ENCODE results near the gene TMEM63B.

The TMEM63B gene

DNA sequence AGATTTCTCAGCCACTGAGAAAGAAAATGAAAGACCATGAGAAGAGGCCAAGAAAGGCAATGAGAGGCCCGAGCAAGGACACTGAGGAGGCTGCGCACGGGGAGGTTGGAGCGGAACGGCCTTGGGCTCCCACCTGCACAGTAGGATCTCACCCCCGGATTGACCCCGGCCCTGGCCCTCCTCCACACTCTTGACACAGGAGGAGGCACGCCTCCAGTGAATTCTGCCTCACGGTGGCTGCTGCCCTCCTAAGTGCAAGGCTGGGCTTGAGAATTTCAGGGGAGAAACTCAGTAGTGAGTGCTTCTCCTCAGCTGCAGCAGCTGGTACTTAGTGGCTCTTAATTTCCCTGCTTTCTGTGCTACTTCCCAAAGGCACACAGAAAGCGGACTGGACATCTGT lies 18.1 kb upstream of the TMEM63B start:
- no peak overlapping the region for H3K27ac ChIP-seq (ENCODE audit: low read depth, low read length)
- no peak overlapping the region for H3K4me3 ChIP-seq (ENCODE audit: low read depth, low read length)
- no peaks in the 10 kb centered on the region for H3K9me3 ChIP-seq (ENCODE audit: control insufficient read depth, insufficient read depth, low read length)
- H3K4me1 ChIP-seq (ENCODE audit: control insufficient read depth, insufficient read depth, low read length) = no peaks in the 10 kb centered on the region
- peaks cover 88% of the 10 kb centered on the region for H3K36me3 ChIP-seq (ENCODE audit: control insufficient read depth, insufficient read depth, low read length)
- H3K27me3 ChIP-seq (ENCODE audit: control insufficient read depth, insufficient read depth, low read length) = no peaks in the 10 kb centered on the region
- no peak overlapping the region for H3K9ac ChIP-seq (ENCODE audit: low read depth, low read length)

DNA sequence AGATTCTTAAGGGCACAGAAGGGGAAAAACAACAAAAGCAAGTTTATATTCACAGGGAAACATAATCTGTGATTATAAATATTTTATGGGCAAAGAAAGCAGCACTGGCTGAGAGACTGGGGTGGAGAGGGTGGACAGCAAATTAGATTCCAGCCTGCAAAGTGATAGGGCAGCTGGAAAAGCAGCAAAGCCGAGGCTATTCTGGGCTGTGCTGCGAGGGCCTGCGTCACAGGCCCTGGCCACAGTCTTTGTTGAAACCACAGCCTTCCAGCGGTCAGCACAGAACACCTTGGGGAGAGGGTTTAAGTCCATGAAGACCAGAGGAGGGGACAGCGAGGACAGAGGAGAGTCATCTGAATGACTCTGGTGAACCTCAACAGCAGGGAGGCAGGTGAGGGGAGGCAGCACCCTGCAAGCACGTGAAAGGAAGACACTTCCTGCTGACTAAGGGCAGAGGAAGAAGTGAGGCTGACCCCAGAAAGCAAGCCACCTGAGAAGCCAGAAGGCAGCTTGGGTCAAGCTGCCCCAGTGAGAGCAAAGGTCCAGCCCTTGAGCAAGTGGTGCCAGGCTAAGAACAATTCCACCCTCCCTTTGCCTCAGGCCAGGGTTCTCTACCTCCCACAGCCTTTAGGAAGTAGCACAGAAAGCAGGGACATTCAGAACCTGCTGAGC lies 17.2 kb upstream of the TMEM63B start:
- Histone ChIP-seq H3K9ac (ENCODE audit: low read depth, low read length) (no peak overlapping the region), H3K27me3 (ENCODE audit: control insufficient read depth, insufficient read depth, low read length) (no peaks in the 10 kb centered on the region), H3K36me3 (ENCODE audit: control insufficient read depth, insufficient read depth, low read length) (peaks cover 87% of the 10 kb centered on the region), H3K4me3 (ENCODE audit: low read depth, low read length) (no peak overlapping the region), H3K27ac (ENCODE audit: low read depth, low read length) (no peak overlapping the region), H3K4me1 (ENCODE audit: control insufficient read depth, insufficient read depth, low read length) (no peaks in the 10 kb centered on the region), H3K9me3 (ENCODE audit: control insufficient read depth, insufficient read depth, low read length) (no peaks in the 10 kb centered on the region)

DNA sequence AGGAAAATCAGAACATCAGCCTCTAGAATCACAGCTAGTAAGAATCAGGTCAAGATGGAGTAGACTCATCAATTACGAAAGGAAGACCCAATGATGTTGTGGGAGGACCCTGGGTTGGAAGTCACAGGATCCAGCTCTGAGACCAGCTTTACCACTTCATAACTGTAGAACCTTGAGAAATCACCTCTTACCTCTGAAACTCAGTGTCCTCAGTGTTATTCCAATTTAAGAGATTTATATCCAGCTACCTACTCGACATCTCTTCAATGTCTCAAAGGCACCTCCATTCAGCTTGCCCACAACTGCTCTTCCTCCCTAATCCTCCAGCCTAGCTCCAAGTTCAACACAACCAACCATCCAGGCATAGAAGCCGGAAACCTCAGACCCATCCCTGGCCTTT lies 16.4 kb upstream of the TMEM63B start:
- no peak overlapping the region for H3K27ac ChIP-seq (ENCODE audit: low read depth, low read length)
- peaks cover 88% of the 10 kb centered on the region for H3K36me3 ChIP-seq (ENCODE audit: control insufficient read depth, insufficient read depth, low read length)
- H3K4me3 ChIP-seq (ENCODE audit: low read depth, low read length) = no peak overlapping the region
- H3K9me3 ChIP-seq (ENCODE audit: control insufficient read depth, insufficient read depth, low read length) = no peaks in the 10 kb centered on the region
- H3K9ac ChIP-seq (ENCODE audit: low read depth, low read length) = no peak overlapping the region
- no peaks in the 10 kb centered on the region for H3K27me3 ChIP-seq (ENCODE audit: control insufficient read depth, insufficient read depth, low read length)
- no peaks in the 10 kb centered on the region for H3K4me1 ChIP-seq (ENCODE audit: control insufficient read depth, insufficient read depth, low read length)

DNA sequence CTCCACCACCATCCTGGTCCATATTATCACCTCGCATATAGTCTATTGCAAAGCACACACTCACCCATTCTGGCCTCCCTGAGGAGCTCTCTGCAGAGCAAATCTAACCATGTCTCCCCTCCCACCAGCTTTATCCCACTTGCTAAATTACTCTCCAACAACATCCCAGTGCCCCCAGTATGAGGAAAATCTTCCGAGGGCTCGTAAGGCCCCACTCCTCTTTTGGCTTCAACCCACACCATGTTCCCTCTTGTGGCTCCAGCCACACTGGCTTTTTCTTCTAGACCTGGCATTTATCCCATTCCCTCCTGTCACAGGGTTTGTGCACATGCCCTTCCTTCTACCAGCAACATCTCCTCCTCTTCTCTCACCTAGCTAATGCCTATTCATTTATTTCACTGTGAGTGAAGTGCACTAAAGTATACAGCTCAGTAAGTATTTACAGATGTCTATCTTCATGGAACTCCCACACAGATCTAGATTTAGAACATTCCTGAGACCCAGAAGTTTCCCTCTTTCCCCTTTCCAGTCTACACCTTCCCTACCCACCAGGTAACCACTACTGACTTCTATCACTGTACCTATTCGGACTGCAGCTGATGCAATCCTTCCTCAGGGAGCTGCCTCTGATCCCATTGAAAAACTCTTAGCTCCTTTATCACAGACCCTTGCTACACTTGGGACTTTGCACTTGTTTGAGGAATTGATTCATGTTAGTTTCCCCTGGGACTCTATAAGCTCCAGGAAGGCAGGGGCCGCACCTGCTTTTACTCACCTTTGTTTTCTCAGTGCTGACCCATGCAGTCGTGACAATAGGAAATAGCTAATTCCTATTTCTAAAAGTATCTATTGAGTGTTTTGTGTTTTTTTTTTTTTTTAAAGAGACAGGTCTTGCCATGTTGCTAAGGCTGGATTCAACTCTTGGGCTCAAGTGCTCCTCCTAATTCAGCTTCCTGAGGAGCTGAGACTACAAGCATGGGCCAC lies 15.6 kb upstream of the TMEM63B start:
- no peak overlapping the region for H3K27ac ChIP-seq (ENCODE audit: low read depth, low read length)
- H3K4me3 ChIP-seq (ENCODE audit: low read depth, low read length) = no peak overlapping the region
- H3K9ac ChIP-seq (ENCODE audit: low read depth, low read length) = no peak overlapping the region
- H3K36me3 ChIP-seq (ENCODE audit: control insufficient read depth, insufficient read depth, low read length) = peaks cover 80% of the 10 kb centered on the region
- H3K9me3 ChIP-seq (ENCODE audit: control insufficient read depth, insufficient read depth, low read length) = no peaks in the 10 kb centered on the region
- H3K4me1 ChIP-seq (ENCODE audit: control insufficient read depth, insufficient read depth, low read length) = no peaks in the 10 kb centered on the region
- no peaks in the 10 kb centered on the region for H3K27me3 ChIP-seq (ENCODE audit: control insufficient read depth, insufficient read depth, low read length)

DNA sequence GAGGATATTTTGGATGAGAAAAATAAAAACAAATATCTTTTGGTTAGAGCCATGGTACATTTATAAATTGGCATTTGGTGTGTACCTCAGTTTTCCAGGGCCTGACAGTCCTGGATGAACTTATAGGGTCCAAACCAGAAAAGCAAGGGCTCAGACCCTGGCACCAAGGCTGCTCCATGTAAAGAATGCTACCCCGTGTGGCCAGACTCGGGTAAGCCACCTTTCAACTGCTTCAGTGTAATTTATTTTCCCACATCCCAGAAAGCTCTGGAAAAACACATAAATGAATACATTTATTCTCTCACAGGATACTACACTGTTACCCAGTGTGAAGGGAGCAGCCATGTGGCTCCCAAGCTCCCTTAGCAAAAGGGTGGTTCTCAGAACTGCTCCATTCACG lies 13.9 kb upstream of the TMEM63B start:
- Histone ChIP-seq H3K9ac (ENCODE audit: low read depth, low read length) (no peak overlapping the region), H3K4me1 (ENCODE audit: control insufficient read depth, insufficient read depth, low read length) (no peaks in the 10 kb centered on the region), H3K36me3 (ENCODE audit: control insufficient read depth, insufficient read depth, low read length) (peaks cover 70% of the 10 kb centered on the region), H3K4me3 (ENCODE audit: low read depth, low read length) (no peak overlapping the region), H3K9me3 (ENCODE audit: control insufficient read depth, insufficient read depth, low read length) (no peaks in the 10 kb centered on the region), H3K27ac (ENCODE audit: low read depth, low read length) (no peak overlapping the region), H3K27me3 (ENCODE audit: control insufficient read depth, insufficient read depth, low read length) (no peaks in the 10 kb centered on the region)

DNA sequence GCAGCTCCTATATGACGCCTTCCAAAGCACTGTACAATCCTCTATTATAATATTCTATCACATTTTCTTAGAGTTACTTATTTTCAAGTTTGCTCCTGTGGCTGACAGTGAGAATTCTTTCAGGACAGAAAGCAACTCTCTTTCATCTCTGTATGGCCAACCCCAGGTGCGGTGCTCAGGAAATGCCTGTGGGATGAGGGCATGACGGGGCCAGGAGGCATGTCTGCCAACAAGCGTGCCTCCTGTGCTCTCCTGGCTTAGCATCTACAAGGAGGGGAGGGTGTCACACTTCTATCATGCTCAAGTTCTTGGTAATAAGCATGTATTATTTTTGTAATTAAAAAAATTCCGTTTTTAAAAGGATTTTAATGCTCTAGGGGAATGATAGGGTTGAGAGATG lies 11.5 kb upstream of the TMEM63B start:
- Histone ChIP-seq H3K9me3 (ENCODE audit: control insufficient read depth, insufficient read depth, low read length) (no peaks in the 10 kb centered on the region), H3K4me1 (ENCODE audit: control insufficient read depth, insufficient read depth, low read length) (peaks cover 2% of the 10 kb centered on the region), H3K4me3 (ENCODE audit: low read depth, low read length) (no peak overlapping the region), H3K27me3 (ENCODE audit: control insufficient read depth, insufficient read depth, low read length) (no peaks in the 10 kb centered on the region), H3K27ac (ENCODE audit: low read depth, low read length) (no peak overlapping the region), H3K36me3 (ENCODE audit: control insufficient read depth, insufficient read depth, low read length) (peaks cover 45% of the 10 kb centered on the region), H3K9ac (ENCODE audit: low read depth, low read length) (no peak overlapping the region)

DNA sequence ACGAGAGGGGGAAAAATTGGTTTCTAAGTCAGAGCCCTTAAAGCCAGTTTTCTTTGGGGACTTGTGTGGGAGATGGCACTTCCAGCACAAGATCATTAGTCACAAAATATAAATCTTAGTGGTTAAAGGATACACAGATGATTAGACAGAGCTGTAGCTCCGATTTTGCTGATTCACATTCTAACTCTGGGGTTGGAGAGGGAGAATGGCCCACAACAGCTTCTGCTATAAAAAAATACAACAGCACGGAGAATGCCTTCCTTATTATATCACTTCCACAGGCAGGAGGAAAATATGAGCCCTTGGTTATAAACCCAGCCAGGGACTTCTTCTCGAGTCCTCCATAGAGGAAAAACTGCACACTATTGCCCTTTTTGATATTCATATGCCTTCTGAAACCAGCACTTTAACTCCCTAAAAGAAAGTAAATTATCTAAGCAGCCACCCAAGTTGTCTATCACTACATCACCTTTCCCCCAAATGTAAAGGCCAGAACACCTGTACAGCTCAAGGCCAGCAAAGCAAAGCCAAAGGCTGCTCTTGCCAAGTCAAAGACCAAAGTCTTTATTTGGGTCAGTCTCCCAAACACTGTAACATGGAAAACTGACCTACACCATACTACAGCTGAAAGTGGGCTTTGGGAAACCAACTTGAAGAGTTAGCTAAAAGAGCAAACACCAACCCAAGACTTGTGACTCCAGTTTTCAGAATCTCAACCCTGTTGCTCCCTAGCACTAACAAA lies 10.5 kb upstream of the TMEM63B start:
- Histone ChIP-seq H3K4me3 (ENCODE audit: low read depth, low read length) (no peak overlapping the region), H3K4me1 (ENCODE audit: control insufficient read depth, insufficient read depth, low read length) (peaks cover 8% of the 10 kb centered on the region), H3K27me3 (ENCODE audit: control insufficient read depth, insufficient read depth, low read length) (no peaks in the 10 kb centered on the region), H3K27ac (ENCODE audit: low read depth, low read length) (no peak overlapping the region), H3K9me3 (ENCODE audit: control insufficient read depth, insufficient read depth, low read length) (no peaks in the 10 kb centered on the region), H3K36me3 (ENCODE audit: control insufficient read depth, insufficient read depth, low read length) (peaks cover 36% of the 10 kb centered on the region), H3K9ac (ENCODE audit: low read depth, low read length) (no peak overlapping the region)

DNA sequence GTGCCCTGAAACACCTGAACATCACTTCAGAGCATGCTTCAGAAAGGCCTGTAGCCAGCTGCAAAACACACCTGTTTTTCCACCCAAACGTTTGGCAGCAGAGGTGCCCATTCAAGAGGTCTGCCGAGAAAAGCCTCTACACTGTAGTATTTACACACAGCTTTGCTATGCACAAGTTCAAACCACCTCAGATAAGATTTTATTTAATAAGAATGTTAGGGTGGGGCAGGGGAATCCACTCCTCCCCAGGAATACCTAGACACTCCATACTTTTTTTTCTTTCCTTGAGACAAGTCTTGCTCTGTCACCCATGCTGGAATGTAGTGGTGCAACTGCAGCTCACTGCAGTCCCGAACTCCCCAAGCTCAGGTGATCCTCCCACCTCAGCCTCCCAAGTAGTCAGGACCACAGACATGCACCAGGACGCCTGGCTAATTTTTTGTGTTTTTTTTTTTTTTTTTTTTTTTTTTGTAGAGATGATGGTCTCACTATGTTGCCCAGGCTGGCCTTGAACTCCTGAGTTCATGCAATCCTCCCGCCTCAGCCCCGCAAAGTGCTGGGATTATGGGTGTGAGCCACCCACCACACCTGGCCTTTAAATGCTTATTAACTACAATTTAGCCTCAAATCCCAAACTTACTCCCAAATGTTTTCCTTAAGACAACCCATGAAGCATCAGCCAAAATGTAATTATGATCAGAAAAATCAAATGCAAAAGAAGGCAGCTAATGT lies 9.8 kb upstream of the TMEM63B start:
- no peak overlapping the region for H3K4me3 ChIP-seq (ENCODE audit: low read depth, low read length)
- H3K4me1 ChIP-seq (ENCODE audit: control insufficient read depth, insufficient read depth, low read length) = peaks cover 8% of the 10 kb centered on the region
- H3K9ac ChIP-seq (ENCODE audit: low read depth, low read length) = no peak overlapping the region

DNA sequence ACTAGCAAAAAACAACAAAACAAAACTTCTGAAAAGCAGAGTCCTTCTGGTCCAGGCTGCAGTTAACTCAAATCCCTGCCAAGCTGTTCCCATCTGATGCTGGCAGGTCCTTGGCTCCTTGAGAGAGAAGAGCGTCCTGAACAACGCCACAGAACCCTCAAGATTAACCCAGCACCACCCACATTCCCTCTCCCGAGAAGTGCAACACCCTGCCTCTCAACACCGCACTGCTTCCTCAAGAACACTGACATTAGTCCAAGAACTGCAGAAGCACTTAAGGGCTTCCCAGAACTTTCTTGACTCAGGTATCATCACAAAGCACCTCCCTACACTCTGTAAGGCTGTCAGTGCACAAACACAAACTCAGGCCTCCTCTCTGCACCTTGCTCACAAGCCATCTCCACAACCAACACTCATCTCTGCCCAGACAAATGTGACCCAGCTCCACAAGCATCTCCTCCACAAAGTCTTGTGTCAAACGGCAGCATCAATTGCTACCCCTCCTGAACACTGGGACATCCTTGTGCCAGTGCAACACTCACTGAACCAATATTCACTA lies 7.6 kb upstream of the TMEM63B start:
- Histone ChIP-seq H3K4me1 (ENCODE audit: control insufficient read depth, insufficient read depth, low read length) (peaks cover 18% of the 10 kb centered on the region), H3K27ac (ENCODE audit: low read depth, low read length) (no peak overlapping the region), H3K27me3 (ENCODE audit: control insufficient read depth, insufficient read depth, low read length) (no peaks in the 10 kb centered on the region), H3K4me3 (ENCODE audit: low read depth, low read length) (no peak overlapping the region), H3K9ac (ENCODE audit: low read depth, low read length) (no peak overlapping the region), H3K9me3 (ENCODE audit: control insufficient read depth, insufficient read depth, low read length) (no peaks in the 10 kb centered on the region), H3K36me3 (ENCODE audit: control insufficient read depth, insufficient read depth, low read length) (peaks cover 9% of the 10 kb centered on the region)

More for the DNA sequence above, 9.8 kb upstream of the TMEM63B start:
- H3K9me3 ChIP-seq (ENCODE audit: control insufficient read depth, insufficient read depth, low read length) = no peaks in the 10 kb centered on the region
- H3K36me3 ChIP-seq (ENCODE audit: control insufficient read depth, insufficient read depth, low read length) = peaks cover 28% of the 10 kb centered on the region
- H3K27ac ChIP-seq (ENCODE audit: low read depth, low read length) = no peak overlapping the region
- H3K27me3 ChIP-seq (ENCODE audit: control insufficient read depth, insufficient read depth, low read length) = no peaks in the 10 kb centered on the region

DNA sequence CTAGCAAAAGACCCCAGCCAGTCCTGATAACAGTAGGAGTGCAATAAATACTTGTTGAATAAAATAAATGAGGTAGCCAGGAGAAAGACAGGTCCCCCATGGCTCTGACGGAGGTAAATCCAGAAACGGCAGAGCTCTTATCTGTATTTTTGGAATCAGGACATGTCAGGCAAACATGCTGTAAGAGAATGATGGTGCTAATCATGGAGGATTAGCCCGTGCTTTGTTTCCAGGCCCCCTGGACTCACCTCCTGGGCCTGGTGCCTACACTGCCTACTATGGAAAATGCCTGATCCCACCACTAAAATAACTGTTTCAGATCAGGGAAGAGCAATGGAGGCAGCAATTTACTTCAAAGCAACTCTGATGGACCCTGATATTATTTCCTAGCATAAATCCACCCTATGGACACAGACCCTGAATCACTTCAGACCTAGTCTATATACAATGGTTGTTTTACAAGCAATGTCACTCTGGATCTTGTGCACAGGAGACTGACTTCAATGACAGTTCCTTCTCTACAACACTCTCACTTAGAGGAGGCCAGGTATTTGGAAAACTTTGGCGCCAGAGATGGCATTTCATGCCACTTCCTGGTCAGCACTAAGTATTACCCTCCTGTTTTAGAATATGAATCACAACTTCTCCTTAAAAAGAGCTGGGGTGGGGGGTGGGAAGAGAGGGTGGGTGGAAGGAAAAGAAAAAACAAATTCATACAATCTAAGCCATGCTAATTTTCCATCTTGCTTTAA lies 6.5 kb upstream of the TMEM63B start:
- Histone ChIP-seq H3K27me3 (ENCODE audit: control insufficient read depth, insufficient read depth, low read length) (no peaks in the 10 kb centered on the region), H3K9me3 (ENCODE audit: control insufficient read depth, insufficient read depth, low read length) (no peaks in the 10 kb centered on the region), H3K9ac (ENCODE audit: low read depth, low read length) (no peak overlapping the region), H3K36me3 (ENCODE audit: control insufficient read depth, insufficient read depth, low read length) (no peaks in the 10 kb centered on the region), H3K4me3 (ENCODE audit: low read depth, low read length) (no peak overlapping the region), H3K27ac (ENCODE audit: low read depth, low read length) (no peak overlapping the region), H3K4me1 (ENCODE audit: control insufficient read depth, insufficient read depth, low read length) (peaks cover 21% of the 10 kb centered on the region)
